Left renal pelvis (tissue), 4 donors: ENCODE results near the gene IQGAP1. TPM values are rescaled to one million over a fixed set of nuclear protein-coding genes. Genes with fewer than 3 reads are reported as not detected.
A peak's percentile ranks its signal among the peaks of the same experiment; 100 is the strongest.
"Not testable (repeated sequence)": the region's sequence is repeated elsewhere in the genome, so short reads cannot be mapped to it uniquely, and the experiment has no call there.

Experiments used
- DNase-seq, 4 donors: peaks; one replicate each; pipeline ENCODE4 v3.0.0-alpha.2; 2013; ENCODE audit warnings: low read depth in 4 of 4, low spot score in 3 of 4
- polyA plus RNA-seq, 4 donors: library from polyadenylated mRNA; unstranded; fragments of 120-200 nt; gene quantifications; one replicate each; pipeline ENCODE4 v1.2.1, GENCODE V29; 2013; ENCODE audit not compliant: insufficient read length in 4 of 4

Gene IQGAP1
- polyA plus RNA-seq, 4 donors, result 98.9 to 209 (median 175) TPM

DNA sequence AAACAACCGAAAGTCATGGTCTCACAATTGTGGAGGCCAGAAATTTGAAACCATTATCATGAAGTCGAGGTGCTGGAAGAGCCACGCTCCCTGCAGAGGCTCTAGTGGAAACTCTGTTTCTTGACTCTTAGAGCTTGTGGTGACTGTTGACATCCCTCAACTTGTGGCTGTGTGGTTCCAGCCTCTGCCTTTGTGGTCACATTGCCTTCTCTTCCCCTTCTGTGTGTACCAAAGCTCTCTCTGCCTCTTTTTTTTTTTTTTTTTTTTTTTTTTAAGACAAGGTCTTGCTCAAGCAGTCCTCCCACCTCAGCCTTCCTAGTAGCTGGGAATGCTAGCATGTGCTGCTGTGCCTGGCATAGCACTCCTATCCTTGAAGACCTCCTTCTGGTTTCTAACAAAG, 93.0 kb downstream of the IQGAP1 start:
- no peak for DNase-seq

DNA sequence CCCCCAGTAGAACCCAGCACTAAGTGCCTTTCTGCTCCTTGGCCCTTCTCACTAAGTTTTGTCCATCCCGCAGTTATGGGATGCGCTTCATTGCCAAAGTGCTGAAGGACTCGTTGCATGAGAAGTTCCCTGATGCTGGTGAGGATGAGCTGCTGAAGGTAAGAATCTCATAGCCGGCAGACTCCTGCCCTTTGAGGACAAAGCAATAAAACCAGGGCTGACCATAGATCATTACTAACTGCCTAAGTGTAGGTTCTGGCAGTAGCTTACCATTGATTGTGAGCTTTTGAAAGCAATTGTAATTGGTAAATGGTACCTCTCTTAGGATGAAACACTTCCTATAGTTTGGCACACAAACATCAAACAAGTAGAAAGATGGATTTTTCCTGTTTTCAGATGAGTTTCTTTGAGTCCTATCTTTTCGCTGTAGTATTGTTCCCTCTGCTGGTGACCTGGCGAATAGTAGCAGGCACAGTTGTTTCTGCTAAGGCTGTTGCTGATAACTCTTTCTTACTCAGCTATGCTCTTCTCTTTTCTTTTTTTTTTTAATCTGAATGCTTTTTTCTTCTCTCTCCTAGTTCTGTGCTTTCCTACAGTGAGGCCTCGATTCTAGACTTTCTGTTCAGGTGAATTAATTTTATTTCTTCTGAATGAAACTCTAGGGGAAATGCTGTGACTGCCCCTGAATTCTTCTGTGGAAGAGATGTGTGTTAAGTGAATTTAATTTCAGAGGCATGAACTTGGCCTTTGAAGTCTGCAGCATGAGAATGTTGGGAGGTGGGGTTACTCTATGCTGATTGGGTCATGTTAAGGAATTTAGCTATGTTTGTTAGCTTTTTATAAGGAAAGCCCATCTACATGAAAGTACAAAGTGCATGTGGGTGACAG, 94.3 kb downstream of the IQGAP1 start:
- DNase-seq, result peak; percentile 31 to 48 (median 38)

DNA sequence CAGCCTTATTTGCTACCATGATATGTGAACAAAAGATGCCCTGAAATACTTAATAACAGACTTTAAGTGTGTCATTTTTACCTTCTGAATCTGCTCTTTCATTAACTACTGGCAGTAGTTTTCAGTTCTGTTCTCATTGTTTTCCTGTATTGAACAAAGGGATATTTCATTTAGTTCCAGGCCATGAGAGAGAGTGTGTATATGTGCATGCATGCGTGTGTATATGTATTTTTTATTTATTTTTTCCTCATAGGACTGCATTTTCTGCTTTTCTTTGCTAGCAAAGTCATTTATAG, 94.9 kb downstream of the IQGAP1 start:
- no peak for DNase-seq

DNA sequence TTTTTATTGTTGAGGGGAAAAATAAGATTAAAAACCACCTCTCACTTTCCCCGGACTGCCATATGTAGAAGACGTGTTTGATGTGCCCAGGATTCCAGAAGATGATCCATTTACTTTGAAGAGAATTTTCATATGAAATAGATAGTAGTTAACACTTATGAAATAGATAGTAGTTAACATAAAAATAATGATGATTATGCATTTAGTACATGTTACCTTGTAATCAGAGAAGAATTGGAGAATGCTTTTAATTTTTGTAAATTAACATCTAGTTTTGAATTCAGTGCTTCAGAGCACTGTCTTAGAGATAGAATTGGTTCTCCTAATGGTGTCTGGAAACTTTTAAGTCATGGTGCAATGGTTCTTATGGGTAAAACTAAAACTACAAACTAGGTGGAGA, 95.6 kb downstream of the IQGAP1 start:
- no peak for DNase-seq

DNA sequence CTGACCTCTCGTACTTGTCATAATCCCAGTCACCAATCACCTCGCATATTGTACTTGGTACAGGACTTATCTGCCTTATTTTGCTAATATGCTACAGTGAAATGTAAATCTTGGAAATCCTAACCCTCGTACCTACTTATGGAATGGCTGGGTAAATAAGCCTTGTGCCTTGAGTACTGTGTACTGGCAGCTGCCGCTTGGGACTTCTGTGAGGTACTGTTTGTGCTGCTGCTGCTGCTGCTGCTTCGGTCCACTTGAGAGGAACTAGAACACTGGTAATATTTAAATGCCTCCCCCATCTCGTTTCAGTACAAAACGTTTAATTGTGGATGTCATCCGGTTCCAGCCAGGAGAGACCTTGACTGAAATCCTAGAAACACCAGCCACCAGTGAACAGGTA, 99.1 kb downstream of the IQGAP1 start:
- DNase-seq, result no peak

DNA sequence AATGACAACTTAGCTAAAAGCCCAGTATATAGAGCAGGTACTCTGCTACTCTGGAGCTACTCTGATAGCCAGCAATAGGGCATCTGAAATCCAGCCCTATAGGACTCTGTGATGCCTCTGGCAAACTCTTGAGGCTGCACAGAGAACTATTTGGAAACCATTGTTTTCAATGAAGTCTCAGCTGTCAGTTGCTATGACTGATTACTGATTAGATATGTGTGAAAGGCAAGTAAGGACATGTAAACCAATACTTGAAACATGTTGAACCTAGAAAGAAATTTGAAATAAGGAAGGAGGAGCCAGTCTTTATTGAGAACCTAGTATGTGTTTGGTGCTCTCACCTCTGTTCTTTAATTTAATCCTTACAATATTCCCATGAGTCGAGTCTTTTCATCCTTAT, 101.5 kb downstream of the IQGAP1 start:
- no peak for DNase-seq

DNA sequence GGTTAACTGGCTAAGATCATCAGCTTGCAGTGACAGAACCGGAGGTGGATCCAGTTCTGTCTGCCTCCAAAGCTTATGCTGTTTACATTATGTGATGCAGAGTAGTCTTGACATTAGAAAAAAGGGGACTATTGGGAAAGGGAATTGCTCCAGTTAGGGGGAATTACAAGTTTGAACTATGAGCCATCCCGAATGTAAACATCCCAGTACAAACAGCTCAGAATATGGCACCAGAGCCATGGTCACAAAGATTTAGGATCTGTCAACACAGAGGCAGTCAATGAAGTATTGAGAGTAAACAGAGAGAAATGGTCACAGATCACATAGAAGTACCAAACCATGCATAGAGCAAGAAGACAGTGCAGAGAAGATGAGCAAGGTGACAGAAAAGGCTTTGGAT, 101.9 kb downstream of the IQGAP1 start:
- DNase-seq, result no peak

DNA sequence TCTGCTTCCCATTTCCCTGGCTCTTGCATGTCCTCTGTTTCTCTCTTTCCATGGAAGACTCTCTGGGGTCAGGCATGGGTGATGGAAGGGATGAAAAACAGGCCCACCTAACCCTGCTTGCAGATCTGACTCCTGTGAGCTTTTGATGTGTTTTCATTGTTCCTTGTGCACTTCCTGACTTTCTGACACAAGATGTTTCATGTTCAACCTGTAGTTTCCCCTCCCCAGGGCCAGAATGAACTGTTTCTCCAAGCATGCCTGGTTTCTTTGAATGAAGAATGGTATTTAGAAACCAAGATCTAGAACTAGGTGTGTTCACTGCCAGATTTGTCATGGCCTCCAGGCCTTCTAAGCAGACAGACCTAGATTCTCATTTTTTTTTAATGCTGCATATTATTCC, 105.6 kb downstream of the IQGAP1 start:
- DNase-seq, result no peak

DNA sequence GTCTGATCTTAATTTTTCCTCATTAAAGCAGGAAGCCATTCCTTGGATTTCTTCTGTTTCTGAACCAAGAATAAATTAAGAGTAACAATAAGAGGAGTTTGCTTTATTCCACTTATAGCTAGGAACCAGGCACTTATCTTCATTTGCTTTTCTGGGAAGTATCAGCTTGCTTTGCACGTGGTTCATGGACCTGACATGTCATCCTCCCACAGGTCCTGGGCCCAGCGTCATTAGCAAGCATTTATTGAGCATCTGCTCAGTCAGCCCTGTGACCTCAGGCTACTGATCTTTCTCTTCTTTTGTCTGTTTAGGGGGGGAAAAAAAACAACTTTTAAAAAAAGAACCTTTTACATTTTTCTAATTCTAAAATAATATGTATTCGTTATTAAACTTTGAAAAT, 107.0 kb downstream of the IQGAP1 start:
- DNase-seq, result no peak

DNA sequence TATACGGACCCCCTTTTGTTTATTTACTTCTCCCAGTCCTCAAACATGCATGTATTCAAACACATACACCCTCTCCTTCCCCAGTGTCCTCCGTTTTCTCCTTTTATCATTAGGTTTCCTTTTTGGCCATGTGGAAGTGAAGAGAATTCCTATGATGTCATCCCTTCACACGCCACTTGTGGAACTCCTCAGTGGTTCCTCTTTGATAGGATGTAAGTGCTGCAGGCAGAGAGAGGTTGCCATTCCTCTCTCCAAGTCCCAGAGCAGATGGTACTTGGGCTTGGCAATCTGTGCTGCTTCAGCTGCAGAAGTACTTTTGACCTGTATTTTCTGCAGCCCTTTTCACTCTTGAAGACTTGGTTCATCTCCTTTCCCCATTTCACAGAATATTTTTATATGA, 108.7 kb downstream of the IQGAP1 start:
- DNase-seq, result no peak

DNA sequence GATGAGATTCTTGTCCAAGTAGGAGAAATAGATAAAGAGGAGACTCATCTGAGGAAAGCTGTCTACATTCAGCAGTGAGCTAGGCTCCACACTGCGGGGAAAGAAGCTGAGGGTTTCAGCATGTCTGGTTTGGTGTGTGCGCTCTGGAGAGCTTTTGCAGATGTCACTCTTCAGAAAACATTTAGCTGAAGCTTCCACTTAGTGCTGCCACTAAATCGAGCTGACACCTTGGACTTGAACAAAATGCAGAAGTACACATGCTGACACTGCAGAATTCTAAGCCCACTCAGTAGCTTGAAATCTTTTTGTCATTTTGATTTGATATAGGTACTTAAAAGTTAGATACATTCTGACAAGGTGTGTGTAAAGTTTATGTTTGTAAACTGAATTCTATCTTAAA, 109.3 kb downstream of the IQGAP1 start:
- no peak for DNase-seq

DNA sequence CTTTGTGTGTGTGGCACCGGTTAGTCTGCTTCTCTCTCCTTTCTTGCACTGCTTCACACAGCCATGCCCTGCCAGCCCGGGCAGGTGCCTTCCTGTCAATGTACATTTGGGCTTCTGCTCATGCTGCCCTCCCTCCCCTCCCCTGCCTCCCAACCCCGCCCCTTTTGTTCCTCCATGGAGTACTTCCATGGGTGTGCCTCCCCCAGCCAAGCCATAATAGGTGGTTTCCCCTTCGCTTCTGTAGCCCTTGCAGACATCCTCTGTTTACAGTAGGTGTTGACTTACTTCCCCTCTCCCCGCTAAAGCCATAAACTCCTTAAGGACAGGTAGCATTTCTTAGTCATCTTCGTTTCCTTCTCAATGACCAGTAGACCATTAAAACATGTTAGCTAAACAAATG, 109.9 kb downstream of the IQGAP1 start:
- no peak for DNase-seq

DNA sequence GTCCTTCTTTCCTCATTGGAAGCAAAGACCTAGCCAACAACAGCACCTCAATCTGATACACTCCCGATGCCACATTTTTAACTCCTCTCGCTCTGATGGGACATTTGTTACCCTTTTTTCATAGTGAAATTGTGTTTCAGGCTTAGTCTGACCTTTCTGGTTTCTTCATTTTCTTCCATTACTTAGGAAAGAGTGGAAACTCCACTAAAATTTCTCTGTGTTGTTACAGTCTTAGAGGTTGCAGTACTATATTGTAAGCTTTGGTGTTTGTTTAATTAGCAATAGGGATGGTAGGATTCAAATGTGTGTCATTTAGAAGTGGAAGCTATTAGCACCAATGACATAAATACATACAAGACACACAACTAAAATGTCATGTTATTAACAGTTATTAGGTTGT, 112.1 kb downstream of the IQGAP1 start:
- DNase-seq, result no peak

DNA sequence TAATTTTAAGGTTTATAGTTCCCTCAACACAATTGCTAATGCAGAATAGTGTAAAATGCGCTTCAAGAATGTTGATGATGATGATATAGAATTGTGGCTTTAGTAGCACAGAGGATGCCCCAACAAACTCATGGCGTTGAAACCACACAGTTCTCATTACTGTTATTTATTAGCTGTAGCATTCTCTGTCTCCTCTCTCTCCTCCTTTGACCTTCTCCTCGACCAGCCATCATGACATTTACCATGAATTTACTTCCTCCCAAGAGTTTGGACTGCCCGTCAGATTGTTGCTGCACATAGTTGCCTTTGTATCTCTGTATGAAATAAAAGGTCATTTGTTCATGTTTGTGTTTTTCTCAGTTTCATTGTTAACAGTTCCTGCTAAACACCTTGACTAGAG, 113.9 kb downstream of the IQGAP1 start:
- no peak for DNase-seq

DNA sequence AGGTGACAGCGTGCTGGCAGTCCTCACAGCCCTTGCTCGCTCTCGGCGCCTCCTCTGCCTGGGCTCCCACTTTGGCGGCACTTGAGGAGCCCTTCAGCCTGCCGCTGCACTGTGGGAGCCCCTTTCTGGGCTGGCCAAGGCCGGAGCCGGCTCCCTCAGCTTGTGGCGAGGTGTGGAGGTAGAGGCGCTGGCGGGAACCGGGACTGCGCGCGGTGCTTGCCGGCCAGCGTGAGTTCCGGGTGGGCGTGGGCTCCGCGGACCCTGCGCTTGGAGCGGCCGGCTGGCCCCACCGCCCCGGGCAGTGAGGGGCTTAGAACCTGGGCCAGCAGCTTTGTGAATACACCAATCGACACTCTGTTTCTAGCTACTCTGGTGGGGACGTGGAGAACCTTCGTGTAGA, 122.7 kb downstream of the IQGAP1 start:
- not testable (repeated sequence) for DNase-seq

DNA sequence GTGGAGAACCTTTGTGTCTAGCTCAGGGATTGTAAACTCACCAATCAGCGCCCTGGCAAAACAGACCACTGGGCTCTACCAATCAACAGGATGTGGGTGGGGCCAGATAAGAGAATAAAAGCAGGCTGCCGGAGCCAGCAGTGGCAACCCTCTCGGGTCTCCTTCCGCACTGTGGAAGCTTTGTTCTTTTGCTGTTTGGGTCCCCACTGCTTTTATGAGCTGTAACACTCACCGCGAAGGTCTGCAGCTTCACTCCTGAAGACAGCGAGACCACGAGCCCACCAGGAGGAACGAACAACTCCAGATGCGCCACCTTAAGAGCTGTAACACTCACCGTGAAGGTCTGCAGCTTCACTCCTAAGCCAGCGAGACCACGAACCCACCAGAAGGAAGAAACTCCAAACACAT, 123.2 kb downstream of the IQGAP1 start:
- not testable (repeated sequence) for DNase-seq

DNA sequence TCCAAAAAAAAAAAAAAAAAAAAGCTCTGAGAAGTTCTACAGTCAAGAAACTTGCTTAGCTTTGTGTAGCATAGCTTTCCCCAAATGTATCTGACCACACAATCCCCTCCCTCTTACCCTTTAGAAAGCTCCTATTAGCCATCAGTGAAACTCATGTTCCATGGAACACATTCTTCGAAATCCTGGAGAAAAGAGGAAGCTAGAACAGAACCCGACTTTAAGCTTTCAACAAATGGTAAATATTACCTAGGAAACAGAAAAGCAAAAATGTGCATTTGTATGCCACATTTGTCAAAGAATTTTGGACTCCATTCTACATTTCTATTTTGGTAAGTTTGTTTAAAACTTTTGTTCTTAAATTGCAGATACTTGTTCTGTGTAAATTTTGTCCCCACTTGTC, 124.2 kb downstream of the IQGAP1 start:
- no peak for DNase-seq

DNA sequence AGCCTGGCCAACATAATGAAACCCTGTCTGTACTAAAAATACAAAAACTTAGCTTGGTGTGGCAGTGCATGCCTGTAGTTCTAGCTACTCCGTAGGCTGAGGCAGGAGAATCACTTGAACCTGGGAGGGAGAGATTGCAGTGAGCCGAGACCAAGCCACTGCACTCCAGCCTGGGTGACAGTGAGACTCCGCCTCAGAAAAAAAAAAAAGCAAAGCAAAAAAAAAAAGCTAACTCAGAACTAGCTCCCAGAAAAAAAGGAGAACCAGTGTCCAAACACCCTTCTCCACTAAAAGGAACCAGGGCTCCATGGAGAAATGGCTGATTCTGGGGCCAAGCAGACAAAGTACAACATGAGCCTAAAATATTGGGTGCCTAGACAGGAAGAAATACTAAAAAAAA, 124.9 kb downstream of the IQGAP1 start:
- no peak for DNase-seq

DNA sequence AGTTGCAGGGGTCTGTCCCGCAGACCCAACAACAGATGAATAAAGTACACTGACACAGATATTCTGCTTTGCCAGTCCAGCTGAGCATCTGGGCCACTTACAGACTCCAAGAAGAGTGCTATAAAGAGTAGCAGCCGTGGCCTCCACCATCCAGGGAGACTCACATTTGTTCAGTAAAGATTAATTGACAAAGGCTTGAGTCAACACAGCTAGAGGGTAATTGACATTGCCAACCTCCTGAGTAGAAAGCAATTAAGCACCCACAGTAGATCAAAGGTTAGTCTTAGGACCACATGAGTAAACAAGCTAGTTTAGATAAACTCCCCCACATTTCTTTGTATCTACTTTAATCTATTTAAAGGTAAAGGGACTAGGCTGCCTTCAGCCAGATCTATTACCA, 125.4 kb downstream of the IQGAP1 start:
- no peak for DNase-seq

DNA sequence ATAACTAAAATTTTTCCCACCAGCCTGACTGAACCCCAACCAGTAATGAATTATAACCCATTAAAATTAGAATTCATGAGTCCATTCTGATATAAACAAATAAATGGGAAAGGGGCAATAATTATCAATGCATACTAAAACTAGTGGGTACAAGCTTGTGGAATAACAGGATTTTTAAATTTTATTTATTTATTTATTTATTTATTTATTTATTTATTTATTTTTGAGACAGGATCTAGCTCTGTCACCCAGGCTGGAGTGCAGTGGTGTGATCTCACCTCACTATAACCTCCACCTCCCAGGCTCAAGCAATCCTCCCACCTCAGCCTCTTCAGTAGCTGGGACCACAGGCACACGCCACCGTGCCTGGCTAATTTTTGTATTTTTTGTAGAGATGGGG, 125.9 kb downstream of the IQGAP1 start:
- not testable (repeated sequence) for DNase-seq

DNA sequence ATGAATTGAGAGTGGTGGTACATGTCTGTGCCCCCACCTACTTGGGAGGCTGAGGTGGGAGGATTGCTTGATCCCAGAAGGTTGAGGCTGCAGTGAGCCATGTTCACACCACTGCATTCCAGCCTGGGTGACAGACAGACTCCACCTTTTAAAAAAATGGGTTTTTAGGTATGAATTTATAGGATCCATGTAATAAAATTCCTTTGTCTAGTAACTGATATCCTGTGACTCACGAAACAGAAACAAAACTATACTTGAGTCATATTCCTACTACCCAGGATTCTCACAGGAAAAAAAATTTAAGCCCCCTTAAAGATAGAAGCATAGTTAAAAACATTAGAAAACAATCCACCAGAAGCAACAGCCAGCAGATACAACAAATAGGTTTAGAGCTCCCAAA, 131.6 kb downstream of the IQGAP1 start:
- DNase-seq, result no peak

DNA sequence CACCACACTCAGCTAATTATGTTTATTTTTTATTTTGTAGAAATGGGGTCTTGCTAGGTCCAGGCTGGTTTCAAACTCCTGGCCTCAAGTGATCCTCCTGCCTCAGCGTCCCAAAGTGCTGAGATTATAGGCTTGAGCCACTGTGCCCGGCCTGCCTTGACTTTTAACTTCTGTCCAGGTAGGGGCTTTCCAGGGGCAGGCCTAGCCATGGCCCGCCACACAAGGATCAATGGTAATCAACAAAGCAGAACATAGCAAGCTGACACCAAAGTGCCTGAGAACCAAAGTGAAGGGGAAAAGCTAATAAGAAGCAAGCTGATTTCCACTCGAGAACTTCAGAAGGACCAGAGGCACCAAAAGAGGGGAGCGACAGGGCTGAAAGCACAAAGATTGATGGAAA, 132.3 kb downstream of the IQGAP1 start:
- DNase-seq, result no peak

DNA sequence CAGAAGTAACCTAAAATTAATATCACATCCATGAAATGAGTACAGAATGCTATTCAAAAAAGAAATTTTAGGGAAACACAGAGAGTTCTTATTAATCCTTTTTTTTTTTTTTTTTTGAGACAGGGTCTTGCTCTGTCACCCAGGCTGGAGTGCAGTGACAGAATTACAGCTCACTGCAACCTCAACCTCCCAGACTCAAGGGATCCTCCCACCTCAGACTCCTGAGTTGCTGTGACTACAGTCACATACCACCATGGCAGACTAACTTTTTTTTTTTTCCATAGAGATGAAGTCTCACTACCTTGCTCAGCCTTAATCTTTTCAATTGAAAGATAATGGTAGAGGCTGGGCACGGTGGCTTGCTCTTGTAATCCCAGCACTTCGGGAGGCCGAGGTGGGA, 135.3 kb downstream of the IQGAP1 start:
- DNase-seq, result no peak
